HepG2 (cell line): Measurements from ENCODE around the gene SLC45A1. TPM values are rescaled to one million over a fixed set of nuclear protein-coding genes. Genes with fewer than 3 reads are reported as not detected.

Experiments used
- ATAC-seq: fragments of 200-7000 bp; cut with Tn5 transposase; 3 replicates; pipeline ENCODE4 v1.9.1; 2020; ENCODE audit warnings: mild to moderate bottlenecking, moderate library complexity
- BruUV-seq: library from RNA; stranded (reverse); fragments of 400-500 nt; replicated peaks from 2 replicates; lab custom pipeline; 2021; lab: Mats Ljungman, UMichigan
- CTCF ChIA-PET: fragments of 300-600 bp; formaldehyde crosslinking; extraction: SDS; loops from one replicate; lab custom pipeline; 2021; ENCODE audit warnings: low total read pairs, inconsistent platforms, low intra/inter-chr PET ratio; lab: Yijun Ruan, JAX
- POLR2A ChIA-PET: fragments of 350-600 bp; sonication (Branson Sonifier 250); formaldehyde crosslinking; loops from one replicate; lab custom pipeline; 2020; ENCODE audit warnings: antibody characterized with exemption, inconsistent platforms; lab: Yijun Ruan, JAX
- DNase-seq: peaks from one replicate; pipeline ENCODE4 v3.0.0-alpha.2; 2015; ENCODE audit warnings: low spot score
- FAIRE-seq: peaks from 3 replicates; lab custom pipeline; 2011; peaks lifted over from hg19 to GRCh38; lab: Jason Lieb, UNC
- H2AFZ ChIP-seq: one replicate; pipeline ENCODE4 v1.6.1; 2011; ENCODE audit warnings: low read length, inconsistent platforms
- H3K27ac ChIP-seq: fragments of 300-600 bp; 3 replicates; pipeline ENCODE4 v1.8.0; 2011; ENCODE audit warnings: mixed run types, mild to moderate bottlenecking, mixed read lengths, low read length, inconsistent platforms; ENCODE audit not compliant: insufficient read depth; ENCODE audit errors: extremely low read length
- H3K27me3 ChIP-seq, 2 experiments: fragments of 200-600 bp in 1 of 2; 2 replicates in 1 of 2; 3 replicates in 1 of 2; pipeline versions ENCODE4 v1.6.0 to v1.8.0; 2011; ENCODE audit warnings: low read length in 2 of 2, mild to moderate bottlenecking in 2 of 2, moderate library complexity in 2 of 2, inconsistent platforms in 1 of 2; ENCODE audit not compliant: insufficient read depth in 2 of 2, control insufficient read depth in 1 of 2
- H3K36me3 ChIP-seq, 2 experiments: fragments of 200-600 bp in 1 of 2; replicated peaks in 1 of 2; 2 replicates in 1 of 2; 3 replicates in 1 of 2; pipeline versions ENCODE4 v1.5.1 to v1.8.0; 2011; ENCODE audit warnings: low read length in 2 of 2, inconsistent platforms in 1 of 2; ENCODE audit not compliant: insufficient read depth in 2 of 2, control insufficient read depth in 1 of 2
- H3K4me1 ChIP-seq: 2 replicates; pipeline ENCODE4 v1.5.1; 2012; ENCODE audit warnings: low read length, inconsistent platforms; ENCODE audit not compliant: insufficient read depth
- H3K4me2 ChIP-seq: 2 replicates; pipeline ENCODE4 v1.6.0; 2011; ENCODE audit warnings: low read depth, low read length, inconsistent platforms
- H3K4me3 ChIP-seq, 3 experiments: fragments of 200-600 bp in 1 of 3; sonication (generic), shearing (Covaris generic) in 1 of 3; replicated peaks in 1 of 3; 2 replicates each; pipeline ENCODE4 v1.5.1; 2011 to 2016; ENCODE audit warnings: low read length in 3 of 3, inconsistent platforms in 2 of 3, low read depth in 2 of 3, mild to moderate bottlenecking in 2 of 3, control low read depth in 1 of 3, mixed read lengths in 1 of 3; ENCODE audit not compliant: insufficient read depth in 1 of 3
- H3K79me2 ChIP-seq: one replicate; pipeline ENCODE4 v1.6.1; 2011; ENCODE audit warnings: low read length, inconsistent platforms; ENCODE audit not compliant: insufficient read depth
- H3K9ac ChIP-seq: 2 replicates; pipeline ENCODE4 v1.6.0; 2011; ENCODE audit warnings: mild to moderate bottlenecking, low read depth, low read length, inconsistent platforms; ENCODE audit not compliant: insufficient read depth
- H3K9me3 ChIP-seq: 2 replicates; pipeline ENCODE4 v1.5.1; 2012; ENCODE audit warnings: mild to moderate bottlenecking, low read length
- H4K20me1 ChIP-seq: 2 replicates; pipeline ENCODE4 v1.6.0; 2011; ENCODE audit warnings: inconsistent platforms, mild to moderate bottlenecking, low read length, moderate library complexity; ENCODE audit not compliant: insufficient read depth
- ARHGAP35 ChIP-seq: sonication (generic); formaldehyde crosslinking; IDR thresholded peaks from 2 replicates; pipeline ENCODE4 v1.9.0; 2022; ENCODE audit warnings: mild to moderate bottlenecking, inconsistent platforms, moderate library complexity, missing genetic modification reagents, borderline replicate concordance
- ATRX ChIP-seq: sonication (generic); formaldehyde crosslinking; IDR thresholded peaks from 2 replicates; pipeline ENCODE4 v1.4.0; 2020; ENCODE audit warnings: missing genetic modification reagents, borderline replicate concordance
- IKZF4 ChIP-seq: sonication (generic); formaldehyde crosslinking; IDR thresholded peaks from 2 replicates; pipeline ENCODE4 v1.5.1; 2020; ENCODE audit warnings: borderline replicate concordance, mild to moderate bottlenecking, low read depth, missing genetic modification reagents; ENCODE audit errors: not compliant biosample characterization
- IRX3 ChIP-seq: sonication (generic); formaldehyde crosslinking; IDR thresholded peaks from 2 replicates; pipeline ENCODE4 v1.8.1; 2023; ENCODE audit warnings: mild to moderate bottlenecking, low read depth, missing genetic modification reagents, borderline replicate concordance
- MTA1 ChIP-seq: sonication (generic); formaldehyde crosslinking; IDR thresholded peaks from 2 replicates; pipeline ENCODE4 v1.4.0; 2020; ENCODE audit warnings: missing genetic modification reagents, mild to moderate bottlenecking, borderline replicate concordance
- PTBP1 ChIP-seq: fragments of 200-400 bp; formaldehyde crosslinking; IDR thresholded peaks from 2 replicates; pipeline ENCODE4 v1.6.1; 2018; ENCODE audit warnings: low read length, low read depth; ENCODE audit not compliant: poor library complexity, severe bottlenecking
- SIN3B ChIP-seq: fragments of 150-350 bp; IDR thresholded peaks from 2 replicates; pipeline ENCODE4 v1.6.1; 2014; ENCODE audit warnings: low read length
- ZFP62 ChIP-seq: sonication (generic); formaldehyde crosslinking; IDR thresholded peaks from 2 replicates; pipeline ENCODE4 v1.4.0; 2020; ENCODE audit warnings: missing genetic modification reagents
- ZMYM4 ChIP-seq: sonication (generic); formaldehyde crosslinking; IDR thresholded peaks from 2 replicates; pipeline ENCODE4 v1.8.1; 2023; ENCODE audit warnings: mild to moderate bottlenecking, missing genetic modification reagents
- ZNF256 ChIP-seq: sonication (generic); formaldehyde crosslinking; conservative IDR thresholded peaks from 2 replicates; pipeline ENCODE4 v1.4.0; 2020; ENCODE audit warnings: missing genetic modification reagents
- ZNF367 ChIP-seq: sonication (generic); formaldehyde crosslinking; IDR thresholded peaks from 2 replicates; pipeline ENCODE4 v1.4.0; 2020; ENCODE audit warnings: missing genetic modification reagents, borderline replicate concordance
- ZNF543 ChIP-seq: sonication (generic); formaldehyde crosslinking; IDR thresholded peaks from 2 replicates; pipeline ENCODE4 v1.4.0; 2020; ENCODE audit warnings: mild to moderate bottlenecking, missing genetic modification reagents
- ZNF546 ChIP-seq: sonication (generic); formaldehyde crosslinking; conservative IDR thresholded peaks from 2 replicates; pipeline ENCODE4 v1.8.1; 2023; ENCODE audit warnings: mild to moderate bottlenecking, missing genetic modification reagents
- ZNF558 ChIP-seq: sonication (generic); formaldehyde crosslinking; IDR thresholded peaks from 2 replicates; pipeline ENCODE4 v1.9.0; 2022; ENCODE audit warnings: mild to moderate bottlenecking, missing genetic modification reagents, borderline replicate concordance
- ZNF564 ChIP-seq: sonication (generic); formaldehyde crosslinking; IDR thresholded peaks from 2 replicates; pipeline ENCODE4 v1.8.1; 2023; ENCODE audit warnings: mild to moderate bottlenecking, missing genetic modification reagents
- ZNF724P ChIP-seq: sonication (generic); formaldehyde crosslinking; IDR thresholded peaks from 2 replicates; pipeline ENCODE4 v1.8.0; 2022; ENCODE audit warnings: missing genetic modification reagents, borderline replicate concordance
- ZNF788 ChIP-seq: sonication (generic); formaldehyde crosslinking; IDR thresholded peaks from 2 replicates; pipeline ENCODE4 v1.5.0; 2020; ENCODE audit warnings: mild to moderate bottlenecking, missing genetic modification reagents, borderline replicate concordance
- WGBS: methylation state at CpG from one replicate; pipeline ENCODE4 v1.1.6; 2017; ENCODE audit warnings: low lambda C conversion rate; 5-methylcytosine and 5-hydroxymethylcytosine counted together
- in situ Hi-C: cut with HindIII; loops from 2 replicates; pipeline ENCODE4 v1.10.0; 2017; ENCODE audit warnings: low pct_unique_long_range_greater_than_20kb; ENCODE audit not compliant: extremely low pct_ligation_motif_present
- intact Hi-C: fragments of 100-400 bp; cut with micrococcal nuclease; formaldehyde crosslinking; loops from one replicate; pipeline ENCODE4 v1.10.0; 2022; ENCODE audit not compliant: unreplicated experiment
- polyA plus RNA-seq, 8 experiments: library from polyadenylated mRNA; depleted of rRNA in 3 of 8; stranded (reverse) in 7 of 8; unstranded in 1 of 8; fragments of >200 nt; fragmentation: Illumina TruSeq in 4 of 8; extraction: Trizol in 4 of 8; gene quantifications; 2 replicates each; pipeline versions ENCODE4 v1.2.1 to v1.2.3, GENCODE V29; 2011 to 2016; ENCODE audit warnings: low read depth in 4 of 8, missing spikeins in 1 of 8, mixed read lengths in 1 of 8; ENCODE audit not compliant: insufficient read depth in 1 of 8
- total RNA-seq, 5 experiments: library from RNA; depleted of rRNA; stranded (reverse); fragments of >200 nt; fragmentation: Illumina TruSeq; extraction: Trizol; gene quantifications; 2 replicates each; pipeline ENCODE4 v1.2.3, GENCODE V29; 2016; ENCODE audit warnings: low read depth in 1 of 5
- TF ChIP-seq, protein P1 (sequence below): sonication (generic); formaldehyde crosslinking; IDR thresholded peaks from 2 replicates; pipeline ENCODE4 v1.4.0; 2020; ENCODE audit warnings: missing genetic modification reagents, borderline replicate concordance

Gene SLC45A1
- total and polyA plus RNA-seq, 2 of the 13 experiments (the other 11 are each of a cell fraction or from before 2014, with no cell fraction given) = not detected

- POLR2A ChIA-PET = no interaction called here
- FAIRE-seq (no peak), DNase-seq (no peak), ATAC-seq (no peak)
- Histone ChIP-seq H3K27me3 (no peaks in the 10 kb centered on the region), H3K36me3 (peaks cover 36 to 63% of the 10 kb centered on the region in 2 experiments), H3K4me2 (no peak overlapping the region), H3K79me2 (peaks cover 33% of the 10 kb centered on the region), H4K20me1 (peaks cover 55% of the 10 kb centered on the region), H3K27ac (no peak overlapping the region), H3K4me3 (no peak overlapping the region)
- whole genome bisulfite sequencing = 93% methylated on average over 5 of the region's 5 CpGs
- intact Hi-C loops = no loop called here
- no peak for TF ChIP-seq ZNF558
- TF ChIP-seq ZFP62 = no peak
- TF ChIP-seq MTA1 (CRISPR knock-in tag) = no peak
- no peak for TF ChIP-seq ZNF367 (CRISPR knock-in tag)
- TF ChIP-seq PTBP1 = no peak
- no peak for TF ChIP-seq SIN3B
- no peak for TF ChIP-seq ZNF564 (CRISPR knock-in tag)
- no peak for TF ChIP-seq ZNF256 (CRISPR knock-in tag)
- no peak for TF ChIP-seq IRX3 (CRISPR knock-in tag)
- no peak for TF ChIP-seq ZNF788 (CRISPR knock-in tag)
- no peak for TF ChIP-seq IKZF4 (CRISPR knock-in tag)
- no peak for TF ChIP-seq ATRX (CRISPR knock-in tag)
- TF ChIP-seq ZMYM4 = no peak
- no peak for TF ChIP-seq ZNF543
- TF ChIP-seq, protein P1, sequence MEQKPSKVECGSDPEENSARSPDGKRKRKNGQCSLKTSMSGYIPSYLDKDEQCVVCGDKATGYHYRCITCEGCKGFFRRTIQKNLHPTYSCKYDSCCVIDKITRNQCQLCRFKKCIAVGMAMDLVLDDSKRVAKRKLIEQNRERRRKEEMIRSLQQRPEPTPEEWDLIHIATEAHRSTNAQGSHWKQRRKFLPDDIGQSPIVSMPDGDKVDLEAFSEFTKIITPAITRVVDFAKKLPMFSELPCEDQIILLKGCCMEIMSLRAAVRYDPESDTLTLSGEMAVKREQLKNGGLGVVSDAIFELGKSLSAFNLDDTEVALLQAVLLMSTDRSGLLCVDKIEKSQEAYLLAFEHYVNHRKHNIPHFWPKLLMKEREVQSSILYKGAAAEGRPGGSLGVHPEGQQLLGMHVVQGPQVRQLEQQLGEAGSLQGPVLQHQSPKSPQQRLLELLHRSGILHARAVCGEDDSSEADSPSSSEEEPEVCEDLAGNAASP = no peak
- no peak for TF ChIP-seq ARHGAP35 (CRISPR knock-in tag)
- TF ChIP-seq ZNF546 (CRISPR knock-in tag) = no peak
- TF ChIP-seq ZNF724P (CRISPR knock-in tag) = no peak
- TF ChIP-seq, all 625 proteins: peak for 0
- Histone ChIP-seq H3K9ac (no peak overlapping the region), H3K4me1 (peaks cover 58% of the 10 kb centered on the region), H2AFZ (no peak overlapping the region), H3K9me3 (no peaks in the 10 kb centered on the region)
- no TSS peak for BruUV-seq
- in situ Hi-C loops = no loop called here
- CTCF ChIA-PET = no interaction called here
These were observed 51.2 kb downstream of the SLC45A1 start for GRCh38 chr1:8368956-8369639.
